Skeletal muscle tissue (tissue), 4 donors: Measurements from ENCODE around the gene NOTO. TPM values are rescaled to one million over a fixed set of nuclear protein-coding genes. Genes with fewer than 3 reads are reported as not detected.
A peak's percentile ranks its signal among the peaks of the same experiment; 100 is the strongest.

Experiments
- H3K27ac ChIP-seq: one replicate; pipeline ENCODE4 v1.7.0; 2013; ENCODE audit warnings: mild to moderate bottlenecking, low read depth, low read length, inconsistent platforms
- H3K27me3 ChIP-seq, 3 donors: one replicate each; pipeline ENCODE4 v1.7.0; 2013; ENCODE audit warnings: low read length in 3 of 3; ENCODE audit not compliant: control insufficient read depth in 3 of 3, insufficient read depth in 3 of 3
- H3K36me3 ChIP-seq, 3 donors: one replicate each; pipeline ENCODE4 v1.7.0; 2013; ENCODE audit warnings: low read length in 3 of 3; ENCODE audit not compliant: control insufficient read depth in 3 of 3, insufficient read depth in 3 of 3
- H3K4me1 ChIP-seq, 3 donors: one replicate each; pipeline ENCODE4 v1.7.0; 2013; ENCODE audit warnings: low read length in 3 of 3, mild to moderate bottlenecking in 3 of 3; ENCODE audit not compliant: control insufficient read depth in 3 of 3, insufficient read depth in 3 of 3
- H3K4me3 ChIP-seq, 3 donors: one replicate each; pipeline ENCODE4 v1.7.0; 2013; ENCODE audit warnings: low read length in 3 of 3
- H3K9ac ChIP-seq, 3 donors: one replicate each; pipeline ENCODE4 v1.7.0; 2013; ENCODE audit warnings: low read length in 3 of 3, mild to moderate bottlenecking in 3 of 3, moderate library complexity in 2 of 3, low read depth in 1 of 3
- H3K9me3 ChIP-seq, 3 donors: one replicate each; pipeline ENCODE4 v1.7.0; 2013; ENCODE audit warnings: low read length in 3 of 3; ENCODE audit not compliant: control insufficient read depth in 3 of 3
- total RNA-seq: library from RNA; depleted of rRNA; stranded (reverse); fragments of >200 nt; gene quantifications from one replicate; pipeline ENCODE4 v1.2.3, GENCODE V29; 2014
- donor health status: Osteomylitis.

Gene NOTO
- total RNA-seq, 1 donor from 2014 or later: not detected

GRCh38 chr2:73173781-73174180 lies 28.6 kb upstream of the NOTO start:
- Histone ChIP-seq H3K9ac (no peak overlapping the region), H3K27me3 (peaks cover 33 to 50% (median 39%) of the 10 kb centered on the region in 3 donors), H3K4me3 (no peak overlapping the region), H3K27ac (no peak overlapping the region), H3K4me1 (peaks cover 23 to 29% (median 25%) of the 10 kb centered on the region in 3 donors), H3K36me3 (no peaks in the 10 kb centered on the region), H3K9me3 (no peaks in the 10 kb centered on the region)

- H3K36me3 ChIP-seq: no peaks in the 10 kb centered on the region
- H3K27me3 ChIP-seq: peaks cover 33 to 50% (median 39%) of the 10 kb centered on the region in 3 donors
- H3K9me3 ChIP-seq: no peaks in the 10 kb centered on the region
- no peak overlapping the region for H3K27ac ChIP-seq
- no peak overlapping the region for H3K4me3 ChIP-seq
- peaks cover 23 to 29% (median 25%) of the 10 kb centered on the region in 3 donors for H3K4me1 ChIP-seq
- peak overlapping the region in 1 of 3 donors; percentile 6 for H3K9ac ChIP-seq
Observed at GRCh38 chr2:73174244-73174643, 28.1 kb upstream of the NOTO start.

- Histone ChIP-seq H3K27ac (no peak overlapping the region), H3K36me3 (no peaks in the 10 kb centered on the region), H3K9ac (peak overlapping the region in 2 of 3 donors; percentile 62 to 72), H3K9me3 (no peaks in the 10 kb centered on the region), H3K4me3 (peak overlapping the region; percentile 35 to 76 (median 41)), H3K27me3 (peaks cover 37 to 58% (median 39%) of the 10 kb centered on the region in 3 donors), H3K4me1 (peaks cover 23 to 29% (median 25%) of the 10 kb centered on the region in 3 donors)
Observed at GRCh38 chr2:73174941-73175662, 27.3 kb upstream of the NOTO start.

GRCh38 chr2:73175663-73176204 lies 26.6 kb upstream of the NOTO start:
- H3K9me3 ChIP-seq: no peaks in the 10 kb centered on the region
- no peaks in the 10 kb centered on the region for H3K36me3 ChIP-seq
- peaks cover 40 to 58% (median 44%) of the 10 kb centered on the region in 3 donors for H3K27me3 ChIP-seq
- H3K9ac ChIP-seq: peak overlapping the region in 2 of 3 donors; percentile 62 to 72
- peak overlapping the region; percentile 72 to 79 (median 76) for H3K4me3 ChIP-seq
- peak overlapping the region; percentile 87 for H3K27ac ChIP-seq
- peaks cover 23 to 29% (median 25%) of the 10 kb centered on the region in 3 donors for H3K4me1 ChIP-seq

GRCh38 chr2:73176205-73176880 lies 26.0 kb upstream of the NOTO start:
- Histone ChIP-seq H3K9ac (peak overlapping the region; percentile 51 to 76 (median 71)), H3K4me3 (peak overlapping the region; percentile 72 to 79 (median 76)), H3K36me3 (no peaks in the 10 kb centered on the region), H3K27me3 (peaks cover 40 to 58% (median 44%) of the 10 kb centered on the region in 3 donors), H3K4me1 (peaks cover 23 to 29% (median 25%) of the 10 kb centered on the region in 3 donors), H3K9me3 (no peaks in the 10 kb centered on the region), H3K27ac (peak overlapping the region; percentile 87)

GRCh38 chr2:73176881-73177644 lies 25.3 kb upstream of the NOTO start:
- peaks cover 40 to 58% (median 44%) of the 10 kb centered on the region in 3 donors for H3K27me3 ChIP-seq

GRCh38 chr2:73177645-73178255 lies 24.6 kb upstream of the NOTO start:
- Histone ChIP-seq H3K9me3 (no peaks in the 10 kb centered on the region), H3K27me3 (peaks cover 40 to 56% (median 44%) of the 10 kb centered on the region in 3 donors), H3K36me3 (no peaks in the 10 kb centered on the region), H3K4me1 (peaks cover 23 to 29% (median 25%) of the 10 kb centered on the region in 3 donors), H3K9ac (peak overlapping the region in 2 of 3 donors; percentile 20 to 57), H3K27ac (no peak overlapping the region), H3K4me3 (peak overlapping the region; percentile 38 to 79 (median 76))

More at GRCh38 chr2:73176881-73177644, 25.3 kb upstream of the NOTO start:
- Histone ChIP-seq H3K9ac (peak overlapping the region; percentile 51 to 76 (median 71)), H3K27ac (peak overlapping the region; percentile 87), H3K9me3 (no peaks in the 10 kb centered on the region), H3K4me1 (peaks cover 23 to 29% (median 25%) of the 10 kb centered on the region in 3 donors), H3K36me3 (no peaks in the 10 kb centered on the region), H3K4me3 (peak overlapping the region; percentile 72 to 79 (median 76))

GRCh38 chr2:73185965-73186364 lies 16.4 kb upstream of the NOTO start:
- H3K9ac ChIP-seq: no peak overlapping the region
- no peak overlapping the region for H3K4me3 ChIP-seq
- H3K4me1 ChIP-seq: no peaks in the 10 kb centered on the region
- H3K27ac ChIP-seq: no peak overlapping the region
- no peaks in the 10 kb centered on the region for H3K9me3 ChIP-seq
- H3K36me3 ChIP-seq: no peaks in the 10 kb centered on the region
- peaks cover 0 to 10% (median 0%) of the 10 kb centered on the region in 3 donors for H3K27me3 ChIP-seq

- Histone ChIP-seq H3K4me3 (no peak overlapping the region), H3K36me3 (no peaks in the 10 kb centered on the region), H3K9ac (no peak overlapping the region), H3K4me1 (no peaks in the 10 kb centered on the region), H3K27me3 (peaks cover 0 to 10% (median 0%) of the 10 kb centered on the region in 3 donors), H3K27ac (no peak overlapping the region), H3K9me3 (no peaks in the 10 kb centered on the region)
Observed at GRCh38 chr2:73187549-73187948, 14.8 kb upstream of the NOTO start.
